Mesenteric fat pad (tissue), 1 donor: Measurements from ENCODE around the gene SAP25. TPM values are rescaled to one million over a fixed set of nuclear protein-coding genes. Genes with fewer than 3 reads are reported as not detected.
"Not testable (repeated sequence)": the region's sequence is repeated elsewhere in the genome, so short reads cannot be mapped to it uniquely, and the experiment has no call there.

Source experiments
- DNase-seq: peaks from one replicate; pipeline ENCODE4 v3.0.0-alpha.2; 2020; ENCODE audit warnings: low spot score
- total RNA-seq: library from RNA; stranded (reverse); fragmentation: NEBNext Ultra II Directional; extraction: Animal tissue kit (Norgen Biotek cat#: 25700); gene quantifications from one replicate; pipeline ENCODE4 v1.2.1, GENCODE V29; 2021
- donor health status: DM: yes; HTN: yes; CAD: no.

SAP25 gene
- total RNA-seq, 1 donor from 2014 or later: 2.3 TPM

DNA sequence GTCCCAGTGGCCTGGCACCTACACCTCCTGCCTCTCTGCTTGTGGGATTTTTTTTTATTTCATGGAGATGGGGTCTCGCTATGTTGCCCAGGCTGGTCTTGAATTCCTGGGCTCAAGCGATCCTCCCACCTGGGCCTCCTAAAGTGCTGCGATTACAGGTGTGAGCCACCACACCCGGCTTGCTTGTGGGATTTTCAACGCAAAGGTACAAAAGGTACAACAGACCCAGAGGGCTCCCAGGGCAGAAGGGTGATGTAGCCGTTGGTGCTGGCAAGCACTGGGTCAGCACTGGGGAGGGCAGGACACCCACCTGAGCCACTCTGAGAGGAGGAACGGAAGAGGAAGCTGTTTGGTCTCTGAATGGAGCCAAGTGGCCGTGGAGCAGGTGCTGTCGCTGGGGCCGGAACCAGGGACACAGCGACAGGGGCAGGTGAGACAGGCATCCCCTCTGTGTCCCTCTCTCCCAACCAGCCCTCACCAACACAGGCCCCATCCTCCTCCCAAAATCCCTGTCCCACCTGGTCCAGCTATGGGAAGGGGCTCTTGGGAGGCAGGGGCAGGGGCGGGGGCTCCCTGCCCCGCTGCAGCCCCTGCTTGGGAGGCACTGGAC is 2.8 kb upstream of the SAP25 start:
- DNase-seq: no peak

DNA sequence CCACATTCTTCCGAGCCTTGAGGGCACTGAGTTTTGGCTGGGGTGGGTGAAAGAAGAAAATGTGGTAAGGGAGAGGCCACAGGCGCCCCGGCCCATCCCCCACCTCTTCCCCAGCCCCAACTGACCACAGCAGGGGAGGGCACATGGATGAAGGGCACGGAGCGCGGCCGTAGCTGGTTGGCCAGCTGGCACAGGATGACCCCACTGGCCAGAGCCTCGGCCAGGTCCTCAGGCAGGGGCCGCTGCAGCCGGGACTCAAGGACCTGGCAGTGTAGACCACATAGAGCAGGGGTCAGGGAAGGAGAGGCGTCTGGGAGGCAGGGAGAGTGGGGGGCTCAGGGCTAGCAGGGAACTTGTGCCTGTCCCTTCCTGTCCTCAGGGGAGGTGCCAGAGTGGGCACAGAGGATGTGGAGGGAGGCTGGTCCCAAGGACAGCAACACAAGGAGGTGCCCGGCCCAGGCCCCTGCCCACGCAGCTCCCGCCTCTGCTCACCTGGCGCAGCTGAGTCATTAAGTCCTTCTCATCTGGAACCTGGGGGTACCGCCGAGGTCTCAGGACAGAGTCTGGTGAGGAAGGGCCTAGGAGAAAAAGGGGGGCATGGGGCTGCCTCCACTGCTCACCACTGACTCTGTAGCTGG is 2.2 kb upstream of the SAP25 start:
- no peak for DNase-seq

DNA sequence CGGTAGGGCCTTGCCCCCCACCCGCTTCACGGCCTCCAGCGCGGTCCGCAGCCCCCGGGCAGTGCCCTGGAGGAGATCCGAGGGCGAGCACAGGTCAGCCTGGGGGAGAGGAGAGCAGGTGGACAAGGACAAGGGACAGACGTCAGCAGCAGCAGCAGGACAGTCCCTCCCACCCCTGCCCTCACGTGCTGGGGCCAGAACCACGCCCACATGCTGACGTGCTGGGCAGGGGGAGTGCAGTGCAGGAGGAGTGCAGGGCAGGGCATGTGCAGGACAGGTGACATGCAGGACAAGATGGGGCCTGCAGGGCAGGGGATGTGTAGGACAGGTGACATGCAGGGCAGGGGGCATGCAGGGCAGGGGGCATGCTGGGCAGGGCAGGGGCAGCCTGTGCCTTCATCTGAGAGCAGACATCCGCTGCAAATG is 1.5 kb upstream of the SAP25 start:
- no peak for DNase-seq

DNA sequence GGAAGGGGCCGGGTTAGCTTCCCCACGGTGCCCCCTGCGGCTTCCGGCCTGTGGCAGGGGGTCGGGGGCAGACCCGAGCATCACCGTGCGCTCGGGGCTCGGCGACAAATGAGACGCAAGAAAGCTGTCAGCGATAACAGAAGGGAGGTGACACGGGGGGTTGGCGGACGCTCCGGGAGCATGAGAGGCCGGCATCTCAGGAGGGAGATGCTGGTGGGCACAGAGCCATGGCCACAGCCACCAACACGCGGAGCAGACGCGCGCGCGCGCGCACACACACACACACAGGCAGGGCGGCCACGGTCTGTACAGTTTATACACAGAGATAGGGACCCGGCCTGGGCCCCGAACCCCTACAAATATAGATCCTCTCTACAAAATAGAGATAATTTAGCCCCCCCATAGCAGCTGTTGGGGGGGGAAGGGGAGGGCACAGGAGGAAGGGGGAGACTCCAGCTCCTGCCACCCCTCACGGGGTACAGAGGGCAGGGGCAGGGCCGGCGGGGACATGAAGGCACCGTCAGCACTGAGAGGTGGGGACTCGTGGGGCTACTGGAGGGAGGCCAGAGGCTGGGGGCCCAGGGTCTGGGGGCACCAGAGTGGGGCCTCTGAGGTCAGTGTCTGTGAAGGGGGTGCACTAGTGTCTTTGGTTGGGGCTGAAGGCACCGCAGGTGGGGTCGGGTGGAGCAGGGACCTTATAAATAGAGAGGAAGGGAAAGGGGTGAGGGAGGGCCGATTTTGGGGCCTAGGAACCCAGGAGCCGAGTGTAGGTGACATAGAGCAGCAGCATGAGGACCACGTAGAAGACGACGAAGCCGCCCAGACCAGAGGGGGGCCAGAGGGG is 884 bp upstream of the SAP25 start:
- no peak for DNase-seq

DNA sequence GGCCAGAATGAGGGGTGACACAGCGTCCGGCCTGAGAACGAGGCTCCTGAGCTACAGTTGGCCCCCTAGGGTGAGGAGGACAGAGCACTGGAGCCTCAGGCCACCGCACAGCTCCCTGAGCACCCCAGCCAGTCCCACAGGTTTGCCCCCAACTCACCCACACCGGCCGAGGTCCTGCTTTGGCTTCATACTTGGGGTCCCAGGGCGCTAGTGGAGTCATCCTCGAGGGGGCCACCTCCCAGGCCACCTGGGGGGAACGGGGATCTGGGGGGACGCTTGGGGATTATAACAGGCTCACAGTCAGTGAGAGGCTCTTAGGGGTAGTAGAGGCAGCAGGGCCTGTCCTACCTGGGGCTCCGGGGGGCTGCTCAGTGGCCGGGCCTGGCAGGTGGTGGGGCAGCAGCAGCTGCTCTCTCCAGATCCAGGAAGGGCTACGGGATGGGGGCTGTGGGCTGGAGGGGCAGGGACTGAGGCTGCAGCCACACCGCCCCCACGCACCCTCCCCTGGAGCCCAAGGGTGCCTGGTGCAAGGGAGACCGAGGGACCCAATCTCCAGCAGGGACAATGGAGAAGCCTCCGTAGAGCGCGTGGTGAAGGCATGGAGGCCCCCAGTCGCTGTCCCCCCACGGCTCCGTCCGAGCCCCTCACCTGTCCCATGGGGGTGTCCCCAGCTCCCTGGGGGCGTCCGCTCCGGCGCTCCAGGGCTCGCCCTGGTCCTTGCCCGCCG is 588 bp downstream of the SAP25 start:
- no peak for DNase-seq

DNA sequence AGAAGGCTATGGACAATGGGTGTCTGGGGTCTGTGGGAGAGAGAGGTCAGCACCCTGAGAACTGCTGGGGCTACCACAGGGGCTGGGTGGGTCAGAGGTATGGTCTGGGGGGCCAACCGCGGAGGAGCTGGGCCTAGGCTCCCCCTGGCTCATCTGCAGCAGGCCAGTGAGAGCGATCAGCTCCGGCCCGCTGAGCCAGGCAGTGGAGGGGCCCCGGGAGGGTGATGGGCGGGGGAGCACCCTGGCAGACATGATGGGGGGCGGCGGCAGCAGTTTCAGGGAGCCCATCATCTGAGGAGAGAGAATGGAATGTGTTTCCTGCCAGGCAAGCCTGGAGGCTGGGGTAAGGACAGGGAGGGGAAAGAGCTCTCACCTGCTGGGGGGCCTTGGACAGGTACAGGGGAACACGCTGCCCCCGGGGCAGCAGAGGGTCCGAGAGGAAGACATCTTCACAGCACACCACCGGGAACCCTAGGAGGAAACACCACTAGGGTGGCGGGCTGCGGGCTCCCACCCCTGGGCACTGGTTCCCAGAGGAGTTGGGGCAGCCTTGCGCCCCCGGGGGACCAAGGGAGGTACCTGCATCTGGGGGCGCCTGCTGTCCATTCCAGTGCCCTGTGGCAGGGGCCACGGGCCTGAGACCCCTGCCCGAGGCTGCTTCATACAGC is 1.3 kb downstream of the SAP25 start:
- DNase-seq: no peak

DNA sequence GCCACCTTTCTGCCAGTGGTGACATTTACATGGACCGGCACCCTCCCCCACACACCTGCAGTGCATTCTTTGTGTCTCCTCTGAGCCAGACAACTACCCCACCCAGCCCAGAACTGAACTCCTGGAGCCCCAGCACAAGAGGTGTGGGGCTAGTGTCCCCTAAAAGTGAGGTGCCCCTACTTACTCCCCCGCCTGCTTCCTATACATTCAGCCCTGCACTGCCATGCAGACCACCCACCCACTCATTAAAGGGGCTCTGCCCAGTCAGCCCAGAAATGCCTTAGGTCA is 1.9 kb downstream of the SAP25 start:
- DNase-seq: no peak

DNA sequence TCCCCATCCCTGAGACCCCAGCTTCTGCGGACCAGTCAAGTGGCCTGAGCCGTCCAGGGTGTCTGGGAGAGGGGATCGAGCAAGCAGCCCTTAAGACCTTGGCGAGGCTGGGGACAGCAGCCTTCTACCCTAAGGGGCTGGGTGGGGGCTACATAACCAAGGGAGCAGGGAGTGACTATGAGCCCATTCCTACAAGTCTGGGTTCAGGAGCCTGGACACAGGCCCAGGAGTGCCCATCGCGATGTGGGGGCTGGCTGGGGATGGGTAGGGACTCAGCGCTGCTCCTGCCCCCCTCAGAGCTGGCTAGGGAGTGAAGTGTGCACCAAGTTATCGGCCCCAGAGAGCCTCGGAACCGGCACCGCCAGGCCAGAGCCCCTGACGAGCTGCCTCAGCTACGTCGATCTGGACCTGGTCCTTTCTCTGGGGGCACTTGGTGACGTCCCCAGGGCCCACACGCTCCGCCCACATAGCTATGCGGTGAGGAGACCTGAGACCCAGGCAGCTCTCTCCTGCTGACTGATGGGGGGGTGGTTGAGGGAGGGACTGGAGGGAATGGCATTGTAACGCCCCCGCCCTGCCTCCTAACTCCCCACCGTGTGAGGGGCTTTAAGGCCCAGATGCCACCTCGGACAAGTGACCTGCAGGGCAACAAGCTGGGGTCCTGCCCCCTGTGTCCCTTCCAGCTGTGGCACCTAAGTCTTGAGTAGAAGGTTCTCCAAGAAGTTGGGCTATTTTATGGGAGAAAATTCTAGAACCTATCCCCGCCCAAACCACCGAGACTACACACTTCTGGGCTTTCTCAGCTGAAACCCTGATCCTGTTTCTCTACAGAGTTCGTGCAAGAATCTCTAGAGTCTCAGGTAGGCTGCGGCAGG is 2.5 kb downstream of the SAP25 start:
- no peak for DNase-seq

DNA sequence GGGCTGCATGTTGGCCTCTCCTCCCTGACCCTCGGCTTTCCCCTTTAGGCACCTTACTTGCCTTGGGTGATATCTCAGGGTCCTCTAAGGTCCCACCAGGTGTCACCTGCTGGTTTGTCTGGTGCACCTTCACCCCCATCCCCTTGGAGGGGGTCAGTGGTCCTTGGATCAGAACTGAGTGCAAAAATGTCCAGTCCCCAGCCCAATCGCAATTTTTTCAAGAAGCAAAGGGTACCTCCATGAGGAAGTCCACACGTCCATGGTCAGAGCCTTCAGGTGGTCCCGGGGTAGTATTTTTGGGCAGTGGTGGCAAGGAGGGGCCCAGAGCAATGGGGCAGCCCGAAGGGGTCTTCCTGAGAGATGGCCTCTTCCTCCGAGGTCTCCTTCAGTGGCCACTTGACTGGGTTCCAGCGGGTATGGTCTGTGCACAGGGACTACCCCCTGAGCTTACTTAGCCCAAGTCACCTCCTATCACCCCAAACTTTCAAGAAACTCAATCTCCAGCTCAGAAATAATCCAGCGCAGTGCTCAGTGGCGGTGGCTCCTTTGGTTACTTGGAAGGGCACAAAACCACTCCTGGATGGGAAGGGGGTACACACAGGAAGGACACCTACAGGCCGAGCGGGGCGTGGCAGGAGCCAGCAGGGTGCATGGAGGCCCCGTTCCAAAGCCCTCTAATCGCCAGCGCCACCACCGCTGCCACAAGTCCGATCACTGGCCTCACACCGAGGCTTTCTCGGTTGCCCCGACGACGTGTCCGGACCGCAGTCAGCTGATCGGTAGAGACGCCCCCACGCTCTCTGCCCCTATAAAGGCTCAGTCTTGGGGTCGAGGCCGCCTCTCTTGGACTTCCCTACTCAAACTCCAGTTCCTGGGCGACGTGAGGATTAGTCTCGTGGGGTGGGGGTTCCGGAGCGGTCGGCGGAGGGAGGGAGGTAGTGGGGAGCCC is 4.5 kb downstream of the SAP25 start:
- DNase-seq: no peak

DNA sequence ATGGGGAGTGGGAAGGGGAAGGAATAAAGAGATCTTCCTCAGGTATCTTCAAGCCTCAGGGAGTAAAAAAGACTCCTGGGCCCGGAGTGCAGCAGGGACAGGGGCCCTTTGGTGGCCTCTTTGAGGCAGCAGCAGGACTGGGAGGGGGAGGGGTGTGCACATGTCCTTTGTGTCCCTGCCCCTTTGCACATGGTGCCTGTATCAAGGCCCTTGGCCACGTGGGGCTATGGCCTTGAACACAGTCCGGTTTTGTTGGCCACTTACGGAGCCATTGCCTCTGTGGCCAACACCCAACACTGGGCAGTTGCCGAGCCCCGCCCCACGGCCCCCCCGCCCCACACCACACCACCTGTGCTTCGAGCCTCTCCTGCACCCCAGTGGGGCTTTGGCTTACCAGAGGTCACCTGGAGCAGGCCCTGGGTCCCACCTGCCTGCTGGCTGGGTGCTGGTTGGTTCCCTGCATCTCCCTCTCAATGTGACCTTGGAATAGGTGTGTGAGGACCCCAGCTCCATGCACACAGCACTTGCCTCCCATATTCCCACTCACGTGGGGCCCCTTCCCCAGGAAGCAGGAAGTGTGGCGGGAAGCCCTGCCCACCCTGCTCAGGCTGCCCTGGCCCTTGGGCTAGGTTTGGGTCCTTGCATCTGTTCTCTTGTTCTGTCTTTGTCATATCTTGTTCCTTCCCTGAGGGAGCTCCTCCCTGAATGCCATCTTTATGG is 5.4 kb downstream of the SAP25 start:
- DNase-seq: no peak

DNA sequence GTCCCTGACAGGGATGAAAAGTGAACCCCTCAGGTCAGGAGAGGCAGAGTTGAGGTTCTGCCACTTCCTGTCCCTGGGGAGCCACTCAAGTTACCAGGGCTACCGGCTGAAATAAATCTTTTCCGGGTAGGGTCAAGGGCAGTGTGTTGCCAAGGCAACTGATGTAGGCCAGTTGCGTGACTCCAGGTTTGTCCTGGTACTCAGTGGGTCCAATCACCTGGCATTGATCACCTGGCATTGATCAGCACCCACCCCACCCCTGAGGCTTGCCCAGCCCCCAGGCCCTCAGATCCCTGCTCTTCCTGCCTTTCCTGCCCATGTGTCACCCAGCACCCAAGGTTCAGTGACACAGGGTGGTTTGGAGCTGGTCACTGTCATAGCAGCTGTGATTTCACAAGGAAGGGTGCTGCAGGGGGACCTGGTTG is 5.9 kb downstream of the SAP25 start:
- DNase-seq: no peak

DNA sequence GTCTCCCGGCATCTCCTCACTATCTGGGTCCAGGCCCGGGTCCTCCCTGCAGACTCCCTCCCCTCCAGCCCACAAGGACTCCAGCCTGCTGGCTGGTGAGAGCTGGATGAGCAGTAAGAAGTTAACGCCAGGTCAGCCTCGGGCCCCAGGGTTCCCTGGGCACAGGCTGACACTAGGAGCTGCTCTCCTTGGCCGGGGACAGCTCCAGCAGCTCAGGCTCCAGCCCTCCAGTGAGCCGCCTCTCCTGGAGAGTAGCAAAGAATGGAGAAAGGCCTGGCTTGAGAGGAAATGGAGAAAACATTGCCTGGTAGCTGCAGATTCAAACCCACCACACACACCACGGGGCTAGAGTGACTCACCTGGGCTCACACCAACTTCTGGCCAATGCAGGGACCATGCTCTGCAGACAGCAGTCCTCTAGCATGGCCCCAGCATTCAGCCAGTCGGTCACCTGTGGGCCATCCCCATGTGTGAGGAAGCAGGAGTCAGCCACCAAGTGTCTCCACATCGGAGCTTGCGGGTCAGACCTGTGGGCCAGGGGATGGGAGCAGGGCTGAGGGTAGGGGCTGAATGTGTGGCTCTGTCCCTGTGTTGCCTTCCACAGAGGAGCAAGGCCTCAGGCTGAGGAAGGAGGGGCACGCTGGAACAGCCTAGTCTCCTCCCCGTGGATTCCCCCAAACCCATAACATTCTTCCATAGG is 6.5 kb downstream of the SAP25 start:
- no peak for DNase-seq

DNA sequence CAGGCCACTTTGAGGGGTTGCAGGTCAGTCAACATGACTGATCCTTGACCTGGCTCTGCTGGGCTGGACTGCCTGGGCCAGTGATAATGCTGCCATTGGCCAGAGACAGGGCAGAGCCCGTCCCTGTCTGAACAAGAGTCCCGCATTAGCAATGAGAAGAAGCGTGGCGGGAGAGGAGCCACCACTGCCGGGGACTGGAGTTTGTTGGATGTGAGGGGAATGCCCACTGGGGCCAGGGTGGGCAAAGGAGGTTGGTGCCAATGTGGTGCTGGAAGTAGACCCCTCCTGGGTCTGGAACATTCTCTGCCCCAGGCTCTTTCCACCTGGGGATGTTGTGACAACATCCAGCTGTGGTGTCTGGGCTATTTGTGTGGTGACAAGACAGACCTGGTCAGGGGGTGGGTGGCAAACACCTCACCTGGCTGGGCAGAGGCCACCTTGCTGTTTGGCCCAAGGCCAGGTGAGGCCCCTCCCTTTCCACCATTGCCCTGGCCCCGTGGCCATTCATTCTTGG is 7.6 kb downstream of the SAP25 start:
- DNase-seq: no peak

DNA sequence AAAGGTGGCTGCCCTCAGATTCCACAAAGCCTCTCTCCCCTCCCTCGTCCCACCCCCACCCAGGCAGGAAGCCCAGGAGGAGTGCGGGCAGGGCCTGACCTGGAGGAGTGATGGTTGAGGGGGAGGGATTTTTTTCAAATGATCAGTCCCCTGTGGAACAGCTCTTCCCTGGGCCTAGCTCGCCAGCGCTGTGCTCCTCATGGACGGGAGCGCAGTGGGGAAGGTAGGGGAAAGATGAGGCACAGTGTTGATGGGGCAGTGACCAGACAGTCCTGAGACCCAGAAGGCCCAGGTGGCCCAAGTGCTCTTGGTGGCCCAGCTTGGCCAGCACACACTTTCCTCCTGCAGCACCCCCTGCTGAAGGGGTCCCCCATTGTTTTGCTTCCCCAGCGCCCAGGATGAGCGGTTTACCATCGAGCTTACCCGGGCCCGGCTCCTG is 8.5 kb downstream of the SAP25 start:
- DNase-seq: peak; percentile 65

DNA sequence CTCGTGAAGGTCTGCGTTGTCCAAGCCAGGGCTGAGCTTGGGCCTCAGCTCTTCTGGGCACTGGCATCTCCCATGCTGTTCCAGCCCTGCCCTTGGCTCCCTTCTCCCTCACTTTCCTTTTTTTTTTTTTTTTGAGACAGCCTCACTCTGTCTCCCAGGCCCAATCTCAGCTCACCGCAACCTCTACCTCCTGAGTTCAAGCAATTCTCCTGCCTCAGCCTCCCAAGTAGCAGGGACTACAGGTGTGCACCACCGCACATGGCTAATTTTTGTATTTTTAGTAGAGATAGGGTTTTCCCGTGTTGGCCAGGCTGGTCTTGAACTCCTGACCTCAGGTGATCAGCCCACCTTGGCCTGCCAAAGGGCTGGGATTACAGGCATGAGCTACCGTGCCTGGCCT is 9.3 kb downstream of the SAP25 start:
- DNase-seq: not testable (repeated sequence)

DNA sequence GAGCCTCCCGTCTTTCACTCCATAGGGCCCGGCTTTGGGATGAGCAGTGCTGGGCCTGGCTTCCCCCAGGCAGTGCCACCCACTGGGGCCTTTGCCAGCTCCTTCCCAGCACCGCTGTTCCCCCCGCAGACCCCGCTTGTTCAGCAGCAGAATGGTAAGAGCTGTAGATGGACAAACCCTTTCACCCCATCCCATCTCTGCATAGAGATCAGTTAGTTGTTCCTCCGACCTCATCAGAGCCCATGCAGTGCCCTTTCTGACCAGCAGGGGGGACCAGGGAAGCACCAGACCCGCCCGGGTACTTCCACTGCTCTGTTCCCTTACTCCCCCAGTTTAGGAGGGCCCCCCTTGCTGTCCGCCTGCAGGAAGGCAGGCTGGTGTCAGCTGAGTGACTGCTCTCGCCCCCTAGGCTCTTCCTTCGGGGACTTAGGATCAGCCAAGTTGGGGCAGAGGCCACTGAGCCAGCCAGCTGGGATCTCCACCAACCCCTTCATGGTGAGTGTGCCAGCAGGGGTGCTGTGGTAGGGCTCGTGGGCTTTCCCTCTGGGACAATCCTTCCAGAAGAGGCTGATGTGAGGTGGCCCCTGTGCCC is 9.8 kb downstream of the SAP25 start:
- DNase-seq: peak; percentile 91

DNA sequence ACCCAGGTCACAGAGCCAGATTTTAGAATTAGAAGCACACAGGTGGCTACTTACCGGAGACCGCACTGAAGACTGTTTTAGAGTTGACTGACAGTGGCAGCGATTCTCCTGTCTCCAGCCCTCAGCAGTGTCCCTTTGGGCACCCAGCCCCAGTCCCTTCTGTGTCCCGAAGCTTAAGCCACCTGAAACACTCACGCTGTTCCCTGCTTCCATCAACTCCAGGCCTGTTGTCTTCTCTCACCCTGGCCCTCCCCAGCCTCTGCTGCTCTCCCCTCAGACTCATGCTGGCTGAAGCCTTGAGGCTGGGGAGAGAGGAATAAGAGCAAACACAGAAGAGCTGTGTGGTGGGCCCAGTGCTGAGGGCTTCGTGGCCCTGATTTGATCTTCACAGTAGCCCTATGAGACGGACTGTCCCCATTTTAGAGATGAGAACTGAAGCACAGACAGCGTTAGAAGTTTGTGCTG is 10.6 kb downstream of the SAP25 start:
- no peak for DNase-seq
